Thyroid gland (tissue), 4 donors: ENCODE data around the gene DNAJC10.

ENCODE experiments used
- CTCF ChIP-seq, 6 experiments: fragments of 200-600 bp in 3 of 6; fragments of 450-650 bp in 3 of 6; sonication (generic) in 3 of 6; IDR thresholded peaks; one replicate each; pipeline ENCODE4 v1.5.1; 2016 to 2019; ENCODE audit warnings: antibody characterized with exemption in 6 of 6, mild to moderate bottlenecking in 2 of 6, inconsistent platforms in 1 of 6, moderate library complexity in 1 of 6
- POLR2A ChIP-seq, 2 donors: fragments of 450-650 bp; IDR thresholded peaks; one replicate each; pipeline ENCODE4 v1.6.1; 2017; ENCODE audit warnings: antibody characterized with exemption in 2 of 2, mild to moderate bottlenecking in 2 of 2, moderate library complexity in 1 of 2

- TF ChIP-seq CTCF (IDR thresholded peaks at IDR 0.05) (no peak), POLR2A (IDR thresholded peaks at IDR 0.05) (no peak)
Observed at GRCh38 chr2:182672466-182673165, 43.4 kb upstream of the DNAJC10 start.
